LNCAP (cell line): ENCODE measurements around the gene ANP32B.

Experiments used
- CTCF ChIP-seq: fragments of 450-650 bp; IDR thresholded peaks from 2 replicates; pipeline ENCODE4 v1.5.1; 2017; ENCODE audit warnings: mild to moderate bottlenecking

ANP32B gene

GRCh38 chr9:97982683-97983588, at the start of gene ANP32B:
Gene ANP32B (plus strand): TSS chr9:97983341. CDS start chr9:97983556, 215 bp downstream.
- TF ChIP-seq CTCF, result peak; percentile 88

GRCh38 chr9:97934321-97935115, 48.6 kb upstream of the ANP32B start:
- TF ChIP-seq CTCF, result no peak

- TF ChIP-seq CTCF, result no peak
Observed at GRCh38 chr9:97935276-97935675, 47.9 kb upstream of the ANP32B start.

- no peak for TF ChIP-seq CTCF
Observed at GRCh38 chr9:97936998-97937397, 46.1 kb upstream of the ANP32B start.

- TF ChIP-seq CTCF, result no peak
Observed at GRCh38 chr9:97938081-97938644, 45.0 kb upstream of the ANP32B start, which contains the start of gene HEMGN. Gene HEMGN (minus strand): TSS chr9:97938172. CDS start chr9:97938136, 36 bp downstream.

- TF ChIP-seq CTCF, result no peak
Observed at GRCh38 chr9:97940233-97940632, 42.9 kb upstream of the ANP32B start.

- no peak for TF ChIP-seq CTCF
Observed at GRCh38 chr9:97940741-97941140, 42.4 kb upstream of the ANP32B start.
